K562 (cell line): ENCODE results near the gene PSMD9. TPM values are rescaled to one million over a fixed set of nuclear protein-coding genes. Genes with fewer than 3 reads are reported as not detected.
A peak's percentile ranks its signal among the peaks of the same experiment; 100 is the strongest.

Source experiments
- ARID1B ChIP-seq: fragments of 450-650 bp; IDR thresholded peaks from 2 replicates; pipeline ENCODE4 v1.6.1; 2016; ENCODE audit warnings: antibody characterized with exemption, mild to moderate bottlenecking, inconsistent platforms
- BMI1 ChIP-seq: fragments of 150-350 bp; IDR thresholded peaks from 2 replicates; pipeline ENCODE4 v1.6.1; 2014; ENCODE audit warnings: low read length
- DPF2 ChIP-seq: fragments of 450-650 bp; IDR thresholded peaks from 2 replicates; pipeline ENCODE4 v1.6.1; 2016
- FOXA3 ChIP-seq, 2 experiments: fragments of 450-650 bp in 1 of 2; sonication (generic) in 1 of 2; formaldehyde crosslinking; IDR thresholded peaks in 1 of 2; conservative IDR thresholded peaks in 1 of 2; 2 replicates each; pipeline versions ENCODE4 v1.4.0 to v1.8.0; 2020 to 2022; ENCODE audit warnings: mild to moderate bottlenecking in 2 of 2, missing genetic modification reagents in 1 of 2
- GTF2E2 ChIP-seq: fragments of 200-800 bp; sonication (Bioruptor generic); IDR thresholded peaks from 2 replicates; pipeline ENCODE4 v1.6.1; 2016; ENCODE audit warnings: missing genetic modification characterization, missing compliant biosample characterization
- MEIS2 ChIP-seq: fragments of 450-650 bp; IDR thresholded peaks from 2 replicates; pipeline ENCODE4 v1.6.1; 2014; ENCODE audit warnings: mild to moderate bottlenecking; ENCODE audit not compliant: partially characterized antibody
- SIRT6 ChIP-seq: IDR thresholded peaks from one replicate; pipeline ENCODE4 v1.6.1; 2012; ENCODE audit warnings: low read depth, mild to moderate bottlenecking, control low read depth, inconsistent platforms, low read length, moderate library complexity
- SMAD2 ChIP-seq: fragments of 150-350 bp; IDR thresholded peaks from 2 replicates; pipeline ENCODE4 v1.6.1; 2014; ENCODE audit warnings: low read depth, mild to moderate bottlenecking, low read length
- ZFX ChIP-seq: sonication (generic); formaldehyde crosslinking; IDR thresholded peaks from 2 replicates; pipeline ENCODE4 v1.8.0; 2022; ENCODE audit warnings: mild to moderate bottlenecking, missing genetic modification reagents, moderate library complexity
- ZNF124 ChIP-seq: sonication (generic); formaldehyde crosslinking; IDR thresholded peaks from 2 replicates; pipeline ENCODE4 v1.8.1; 2022; ENCODE audit warnings: missing genetic modification reagents
- ZNF174 ChIP-seq: fragments of 250-450 bp; sonication (Bioruptor Pico); IDR thresholded peaks from 2 replicates; pipeline ENCODE4 v1.4.0; 2020; ENCODE audit warnings: mild to moderate bottlenecking
- polyA plus RNA-seq, 8 experiments: library from polyadenylated mRNA; depleted of rRNA in 4 of 8; stranded (reverse) in 5 of 8; unstranded in 3 of 8; fragments of >200 nt; fragmentation: Nextera tagmentation in 2 of 8; fragmentation: Illumina TruSeq in 1 of 8; extraction: Ambion mirVana in 2 of 8; extraction: Trizol in 1 of 8; gene quantifications; 2 replicates each; pipeline versions ENCODE4 v1.2.1 to v1.2.3, GENCODE V29; 2011 to 2014; ENCODE audit warnings: inconsistent platforms in 1 of 8, missing spikeins in 1 of 8
- total RNA-seq, 7 experiments: library from RNA; depleted of rRNA in 6 of 7; stranded (reverse); fragments of >200 nt in 6 of 7; fragmentation: Illumina TruSeq in 2 of 7; extraction: Trizol in 2 of 7; gene quantifications; 2 replicates each; pipeline versions ENCODE4 v1.2.1 to v1.2.3, GENCODE V29; 2011 to 2021; ENCODE audit warnings: low replicate concordance in 1 of 7
- TF ChIP-seq, protein P1 (sequence below): fragments of 450-650 bp; IDR thresholded peaks from 2 replicates; pipeline ENCODE4 v1.6.1; 2016; ENCODE audit warnings: low read depth
- TF ChIP-seq, protein P2 (sequence below), 2 experiments: fragments of 450-650 bp; conservative IDR thresholded peaks; 2 replicates each; pipeline ENCODE4 v1.6.1; 2017; ENCODE audit warnings: mild to moderate bottlenecking in 2 of 2, moderate library complexity in 2 of 2
- TF ChIP-seq, protein P3 (sequence below): sonication (generic); formaldehyde crosslinking; IDR thresholded peaks from 2 replicates; pipeline ENCODE4 v1.8.0; 2023; ENCODE audit warnings: mild to moderate bottlenecking, missing genetic modification reagents

Gene PSMD9
- total and polyA plus RNA-seq, 9 of the 15 experiments (the other 6 are each of a cell fraction or from before 2014, with no cell fraction given) = 12.2 to 143 (median 61.3) TPM

DNA sequence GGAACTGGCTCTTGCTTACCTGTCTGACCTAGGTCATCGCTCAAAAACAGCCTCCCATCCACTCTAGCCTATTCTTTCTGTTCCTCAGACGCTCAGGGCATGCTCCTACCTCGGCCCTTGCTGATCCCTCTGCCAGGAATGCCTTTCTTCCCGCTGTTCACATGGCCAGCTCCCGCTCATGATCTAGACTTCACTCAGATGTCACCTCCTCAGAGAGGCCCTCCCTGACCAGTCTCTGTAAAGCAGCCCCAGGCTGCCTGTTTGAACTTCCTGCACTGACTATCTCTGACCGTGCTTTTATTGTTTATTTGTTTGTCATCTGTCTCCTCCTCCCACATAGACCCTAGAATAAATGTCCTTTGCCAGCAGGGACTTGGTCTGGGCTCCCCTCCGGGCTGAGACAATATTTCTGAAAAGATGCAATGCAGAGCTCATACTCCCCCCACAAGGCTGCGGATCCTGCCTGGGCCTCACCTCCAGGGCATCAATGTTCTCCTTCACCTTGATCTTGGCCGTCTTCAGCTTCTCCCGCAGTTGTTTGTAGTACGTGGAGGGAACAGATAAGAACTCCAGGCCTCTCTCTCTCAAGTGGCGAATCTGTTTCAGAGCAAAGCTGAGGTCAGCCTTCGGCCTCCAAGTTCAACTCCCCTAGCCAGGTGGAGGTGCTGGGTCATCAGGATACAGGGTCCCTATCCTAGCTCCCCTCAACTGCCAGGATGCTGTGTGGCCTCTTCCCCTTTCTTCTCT, 45.2 kb upstream of the PSMD9 start (continued):
- TF ChIP-seq, protein P1, sequence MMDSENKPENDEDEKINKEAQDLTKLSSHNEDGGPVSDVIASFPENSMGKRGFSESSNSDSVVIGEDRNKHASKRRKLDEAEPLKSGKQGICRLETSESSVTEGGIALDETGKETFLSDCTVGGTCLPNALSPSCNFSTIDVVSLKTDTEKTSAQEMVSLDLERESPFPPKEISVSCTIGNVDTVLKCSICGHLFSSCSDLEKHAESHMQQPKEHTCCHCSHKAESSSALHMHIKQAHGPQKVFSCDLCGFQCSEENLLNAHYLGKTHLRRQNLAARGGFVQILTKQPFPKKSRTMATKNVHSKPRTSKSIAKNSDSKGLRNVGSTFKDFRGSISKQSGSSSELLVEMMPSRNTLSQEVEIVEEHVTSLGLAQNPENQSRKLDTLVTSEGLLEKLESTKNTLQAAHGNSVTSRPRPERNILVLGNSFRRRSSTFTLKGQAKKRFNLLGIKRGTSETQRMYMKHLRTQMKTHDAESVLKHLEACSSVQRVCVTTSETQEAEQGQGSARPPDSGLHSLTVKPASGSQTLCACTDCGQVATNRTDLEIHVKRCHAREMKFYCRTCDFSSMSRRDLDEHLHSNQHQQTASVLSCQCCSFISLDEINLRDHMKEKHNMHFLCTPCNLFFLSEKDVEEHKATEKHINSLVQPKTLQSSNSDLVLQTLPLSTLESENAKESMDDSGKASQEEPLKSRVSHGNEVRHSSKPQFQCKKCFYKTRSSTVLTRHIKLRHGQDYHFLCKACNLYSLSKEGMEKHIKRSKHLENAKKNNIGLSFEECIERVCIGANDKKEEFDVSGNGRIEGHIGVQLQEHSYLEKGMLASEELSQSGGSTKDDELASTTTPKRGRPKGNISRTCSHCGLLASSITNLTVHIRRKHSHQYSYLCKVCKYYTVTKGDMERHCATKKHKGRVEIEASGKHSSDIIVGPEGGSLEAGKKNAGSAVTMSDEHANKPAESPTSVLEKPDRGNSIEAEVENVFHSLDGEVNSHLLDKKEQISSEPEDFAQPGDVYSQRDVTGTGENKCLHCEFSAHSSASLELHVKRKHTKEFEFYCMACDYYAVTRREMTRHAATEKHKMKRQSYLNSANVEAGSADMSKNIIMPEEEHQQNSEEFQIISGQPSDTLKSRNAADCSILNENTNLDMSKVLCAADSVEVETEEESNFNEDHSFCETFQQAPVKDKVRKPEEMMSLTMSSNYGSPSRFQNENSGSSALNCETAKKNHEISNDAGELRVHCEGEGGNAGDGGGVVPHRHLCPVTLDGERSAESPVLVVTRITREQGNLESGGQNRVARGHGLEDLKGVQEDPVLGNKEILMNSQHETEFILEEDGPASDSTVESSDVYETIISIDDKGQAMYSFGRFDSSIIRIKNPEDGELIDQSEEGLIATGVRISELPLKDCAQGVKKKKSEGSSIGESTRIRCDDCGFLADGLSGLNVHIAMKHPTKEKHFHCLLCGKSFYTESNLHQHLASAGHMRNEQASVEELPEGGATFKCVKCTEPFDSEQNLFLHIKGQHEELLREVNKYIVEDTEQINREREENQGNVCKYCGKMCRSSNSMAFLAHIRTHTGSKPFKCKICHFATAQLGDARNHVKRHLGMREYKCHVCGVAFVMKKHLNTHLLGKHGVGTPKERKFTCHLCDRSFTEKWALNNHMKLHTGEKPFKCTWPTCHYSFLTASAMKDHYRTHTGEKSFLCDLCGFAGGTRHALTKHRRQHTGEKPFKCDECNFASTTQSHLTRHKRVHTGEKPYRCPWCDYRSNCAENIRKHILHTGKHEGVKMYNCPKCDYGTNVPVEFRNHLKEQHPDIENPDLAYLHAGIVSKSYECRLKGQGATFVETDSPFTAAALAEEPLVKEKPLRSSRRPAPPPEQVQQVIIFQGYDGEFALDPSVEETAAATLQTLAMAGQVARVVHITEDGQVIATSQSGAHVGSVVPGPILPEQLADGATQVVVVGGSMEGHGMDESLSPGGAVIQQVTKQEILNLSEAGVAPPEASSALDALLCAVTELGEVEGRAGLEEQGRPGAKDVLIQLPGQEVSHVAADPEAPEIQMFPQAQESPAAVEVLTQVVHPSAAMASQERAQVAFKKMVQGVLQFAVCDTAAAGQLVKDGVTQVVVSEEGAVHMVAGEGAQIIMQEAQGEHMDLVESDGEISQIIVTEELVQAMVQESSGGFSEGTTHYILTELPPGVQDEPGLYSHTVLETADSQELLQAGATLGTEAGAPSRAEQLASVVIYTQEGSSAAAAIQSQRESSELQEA = no peak
- TF ChIP-seq, protein P2, sequence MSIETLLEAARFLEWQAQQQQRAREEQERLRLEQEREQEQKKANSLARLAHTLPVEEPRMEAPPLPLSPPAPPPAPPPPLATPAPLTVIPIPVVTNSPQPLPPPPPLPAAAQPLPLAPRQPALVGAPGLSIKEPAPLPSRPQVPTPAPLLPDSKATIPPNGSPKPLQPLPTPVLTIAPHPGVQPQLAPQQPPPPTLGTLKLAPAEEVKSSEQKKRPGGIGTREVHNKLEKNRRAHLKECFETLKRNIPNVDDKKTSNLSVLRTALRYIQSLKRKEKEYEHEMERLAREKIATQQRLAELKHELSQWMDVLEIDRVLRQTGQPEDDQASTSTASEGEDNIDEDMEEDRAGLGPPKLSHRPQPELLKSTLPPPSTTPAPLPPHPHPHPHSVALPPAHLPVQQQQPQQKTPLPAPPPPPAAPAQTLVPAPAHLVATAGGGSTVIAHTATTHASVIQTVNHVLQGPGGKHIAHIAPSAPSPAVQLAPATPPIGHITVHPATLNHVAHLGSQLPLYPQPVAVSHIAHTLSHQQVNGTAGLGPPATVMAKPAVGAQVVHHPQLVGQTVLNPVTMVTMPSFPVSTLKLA (conservative IDR thresholded peaks at IDR 0.05) = no peak
- TF ChIP-seq GTF2E2 = no peak
- TF ChIP-seq ZFX = peak; percentile 50; the same call in 1 of the 2 replicates
- TF ChIP-seq ZNF124 (CRISPR knock-in tag) = no peak
- no peak for TF ChIP-seq ZNF174
- TF ChIP-seq, protein P3, sequence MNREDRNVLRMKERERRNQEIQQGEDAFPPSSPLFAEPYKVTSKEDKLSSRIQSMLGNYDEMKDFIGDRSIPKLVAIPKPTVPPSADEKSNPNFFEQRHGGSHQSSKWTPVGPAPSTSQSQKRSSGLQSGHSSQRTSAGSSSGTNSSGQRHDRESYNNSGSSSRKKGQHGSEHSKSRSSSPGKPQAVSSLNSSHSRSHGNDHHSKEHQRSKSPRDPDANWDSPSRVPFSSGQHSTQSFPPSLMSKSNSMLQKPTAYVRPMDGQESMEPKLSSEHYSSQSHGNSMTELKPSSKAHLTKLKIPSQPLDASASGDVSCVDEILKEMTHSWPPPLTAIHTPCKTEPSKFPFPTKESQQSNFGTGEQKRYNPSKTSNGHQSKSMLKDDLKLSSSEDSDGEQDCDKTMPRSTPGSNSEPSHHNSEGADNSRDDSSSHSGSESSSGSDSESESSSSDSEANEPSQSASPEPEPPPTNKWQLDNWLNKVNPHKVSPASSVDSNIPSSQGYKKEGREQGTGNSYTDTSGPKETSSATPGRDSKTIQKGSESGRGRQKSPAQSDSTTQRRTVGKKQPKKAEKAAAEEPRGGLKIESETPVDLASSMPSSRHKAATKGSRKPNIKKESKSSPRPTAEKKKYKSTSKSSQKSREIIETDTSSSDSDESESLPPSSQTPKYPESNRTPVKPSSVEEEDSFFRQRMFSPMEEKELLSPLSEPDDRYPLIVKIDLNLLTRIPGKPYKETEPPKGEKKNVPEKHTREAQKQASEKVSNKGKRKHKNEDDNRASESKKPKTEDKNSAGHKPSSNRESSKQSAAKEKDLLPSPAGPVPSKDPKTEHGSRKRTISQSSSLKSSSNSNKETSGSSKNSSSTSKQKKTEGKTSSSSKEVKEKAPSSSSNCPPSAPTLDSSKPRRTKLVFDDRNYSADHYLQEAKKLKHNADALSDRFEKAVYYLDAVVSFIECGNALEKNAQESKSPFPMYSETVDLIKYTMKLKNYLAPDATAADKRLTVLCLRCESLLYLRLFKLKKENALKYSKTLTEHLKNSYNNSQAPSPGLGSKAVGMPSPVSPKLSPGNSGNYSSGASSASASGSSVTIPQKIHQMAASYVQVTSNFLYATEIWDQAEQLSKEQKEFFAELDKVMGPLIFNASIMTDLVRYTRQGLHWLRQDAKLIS (CRISPR knock-in tag) = no peak
- TF ChIP-seq DPF2 = 0 out of 2 replicates have a peak, but pooled peaks have one; percentile 41
- peak; percentile 65 for TF ChIP-seq ARID1B
- TF ChIP-seq BMI1 = no peak
- no peak for TF ChIP-seq SIRT6
- no peak for TF ChIP-seq SMAD2
- no peak for TF ChIP-seq MEIS2
- TF ChIP-seq FOXA3 (CRISPR knock-in tag; conservative IDR thresholded peaks at IDR 0.05 in 1 of 2, IDR thresholded peaks at IDR 0.05 in 1 of 2) = no peak
